RWPE1 (cell line): ENCODE results near the gene CD6.
"Not testable (repeated sequence)": the region's sequence is repeated elsewhere in the genome, so short reads cannot be mapped to it uniquely, and the experiment has no call there.

Experiments used
- CTCF ChIA-PET: fragments of 350-600 bp; sonication (Branson Sonifier 250); formaldehyde crosslinking; extraction: SDS; loops from one replicate; lab custom pipeline; 2021; lab: Yijun Ruan, JAX
- POLR2A ChIA-PET: fragments of 400-600 bp; formaldehyde crosslinking; extraction: SDS; loops from one replicate; lab custom pipeline; 2020; ENCODE audit warnings: antibody characterized with exemption; ENCODE audit not compliant: low non-redundant PET; lab: Yijun Ruan, JAX
- DNase-seq: peaks from one replicate; pipeline ENCODE4 v3.0.0; 2012; ENCODE audit warnings: low spot score
- H3K27ac ChIP-seq: fragments of 450-650 bp; 2 replicates; pipeline ENCODE4 v1.5.1; 2017
- CTCF ChIP-seq: fragments of 450-650 bp; conservative IDR thresholded peaks from 2 replicates; pipeline ENCODE4 v1.5.1; 2017; ENCODE audit warnings: low read depth, mild to moderate bottlenecking

Gene CD6

GRCh38 chr11:60972182-60973030, 926 bp downstream of the CD6 start:
- H3K27ac ChIP-seq = no peak overlapping the region
- no peak for DNase-seq
- TF ChIP-seq CTCF = no peak
- ChIA-PET CTCF (interaction anchor here (0.5 to 0.6 kb wide), 2 partner anchors 10 to 25 kb away, joined by 3 read pairs; no protein-coding TSS in a partner anchor), POLR2A (no interaction called here)

- TF ChIP-seq CTCF = no peak
- ChIA-PET POLR2A (no interaction called here), CTCF (no interaction called here)
- H3K27ac ChIP-seq = no peak overlapping the region
- DNase-seq = no peak
Measured at GRCh38 chr11:60973699-60974098, 2.2 kb downstream of the CD6 start.

DNA sequence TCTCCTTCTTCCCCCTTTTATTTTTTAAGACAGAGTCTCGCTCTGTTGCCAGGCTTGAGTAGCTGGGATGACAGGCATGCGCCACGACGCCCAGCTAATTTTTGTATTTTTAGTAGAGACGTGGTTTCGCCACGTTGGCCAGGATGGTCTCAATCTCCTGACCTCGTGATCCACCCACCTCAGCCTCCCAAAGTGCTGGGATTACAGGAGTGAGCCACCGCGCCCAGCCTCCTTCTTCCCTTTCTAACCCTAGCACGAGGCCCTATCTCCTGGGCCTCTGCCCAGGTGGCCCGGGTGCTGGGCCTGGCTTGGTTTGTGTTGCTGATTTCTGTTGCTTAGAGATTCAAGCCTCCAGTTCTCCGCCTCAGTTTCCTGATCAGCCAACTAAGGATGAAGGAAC, 2.8 kb downstream of the CD6 start:
- DNase-seq, POLR2A ChIA-PET, H3K27ac ChIP-seq: not testable (repeated sequence)
- CTCF ChIA-PET = interaction anchor here (0.6 kb wide), 1 partner anchor 64 kb away, joined by 3 read pairs; no protein-coding TSS in a partner anchor

GRCh38 chr11:60974726-60975125, 3.2 kb downstream of the CD6 start:
- no peak for TF ChIP-seq CTCF
- POLR2A ChIA-PET = no interaction called here
- DNase-seq = no peak
- H3K27ac ChIP-seq = no peak overlapping the region
- CTCF ChIA-PET = interaction anchor here (0.6 kb wide), 1 partner anchor 63 kb away, joined by 3 read pairs; no protein-coding TSS in a partner anchor

DNA sequence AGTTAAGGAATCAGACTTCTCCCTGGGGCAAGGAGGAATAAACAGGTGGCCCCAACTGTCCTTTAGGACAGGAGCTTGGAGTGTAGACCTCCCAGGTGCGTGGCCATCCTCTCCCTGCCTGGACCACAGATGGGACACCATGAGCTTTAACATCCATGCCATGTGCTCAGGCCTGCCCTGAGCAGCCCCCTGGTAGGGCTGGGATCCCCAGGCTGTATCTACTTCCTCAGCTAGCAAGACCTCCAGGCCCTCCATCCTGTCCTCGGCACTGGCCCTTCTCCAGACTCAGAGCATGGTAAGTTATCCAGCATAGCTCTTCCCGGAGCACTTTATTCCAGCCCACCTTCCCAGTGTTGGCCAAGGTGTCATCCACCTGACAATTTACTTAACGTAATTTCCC, 5.7 kb downstream of the CD6 start:
- no peak for TF ChIP-seq CTCF
- POLR2A ChIA-PET = no interaction called here
- no peak overlapping the region for H3K27ac ChIP-seq
- DNase-seq = no peak
- CTCF ChIA-PET = interaction anchor here (0.5 kb wide), 1 partner anchor 303 kb away, joined by 4 read pairs; no protein-coding TSS in a partner anchor

DNA sequence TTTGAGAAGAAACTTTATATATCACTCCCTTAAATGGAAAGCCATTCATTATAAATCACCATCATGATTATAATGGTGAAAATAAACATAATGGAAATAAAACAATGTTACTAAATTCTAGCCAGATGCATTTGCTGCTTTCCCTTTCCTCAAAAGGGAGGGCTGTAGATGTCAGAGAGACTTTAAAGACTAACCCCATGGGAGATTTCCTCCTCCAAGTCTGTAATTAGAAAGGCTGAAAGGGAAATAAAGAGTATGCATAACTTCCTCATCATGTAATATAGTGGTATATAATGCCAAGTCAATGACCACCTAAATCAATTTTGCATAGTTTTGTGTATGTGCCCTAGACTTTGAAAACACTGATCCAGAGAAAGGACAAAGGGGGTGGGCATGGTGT, 6.4 kb downstream of the CD6 start:
- CTCF ChIA-PET = no interaction called here
- DNase-seq = no peak
- no peak for TF ChIP-seq CTCF
- POLR2A ChIA-PET = no interaction called here
- no peak overlapping the region for H3K27ac ChIP-seq
